Measurements from ENCODE around the gene HEPHL1.

The HEPHL1 gene

DNA sequence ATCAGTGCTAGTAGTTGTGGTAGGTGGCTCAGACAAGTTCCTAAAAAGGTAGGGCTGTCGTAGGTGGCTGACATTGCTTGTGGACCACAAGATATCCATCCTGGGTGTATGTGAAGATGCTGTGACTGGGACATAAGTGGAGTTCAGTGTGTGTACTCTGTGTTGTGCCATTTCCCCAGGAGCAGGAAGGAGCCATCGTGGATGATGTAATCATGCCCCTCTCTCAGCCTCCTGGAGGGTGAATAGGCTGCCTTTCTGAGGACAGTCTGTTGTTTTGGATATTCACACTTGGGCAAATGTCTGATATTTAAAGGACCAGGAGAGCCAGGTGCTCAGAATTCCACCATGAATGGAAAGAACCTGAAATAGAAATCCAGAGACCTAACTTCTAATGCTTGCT lies 2.7 kb downstream of the HEPHL1 start:
- DNase-seq, result no peak

DNA sequence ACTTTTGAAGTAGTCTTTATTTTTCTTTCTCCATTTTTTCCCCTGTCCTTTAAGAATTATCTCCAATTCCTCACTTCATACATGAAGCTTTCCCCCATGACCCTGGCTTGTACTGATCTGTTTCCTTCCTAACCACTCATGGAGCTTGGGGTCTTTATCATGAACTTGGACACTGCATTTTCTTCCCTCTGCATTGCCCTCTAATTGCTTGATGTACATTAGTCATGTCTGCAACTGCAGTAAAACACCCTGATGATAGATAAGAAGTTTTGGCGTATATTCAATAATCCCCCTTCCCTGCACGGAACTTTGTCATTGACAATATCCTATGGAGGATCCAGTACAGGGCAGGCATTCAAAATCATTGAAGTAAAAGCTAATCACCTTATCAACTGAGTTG lies 3.4 kb downstream of the HEPHL1 start:
- DNase-seq, result no peak

DNA sequence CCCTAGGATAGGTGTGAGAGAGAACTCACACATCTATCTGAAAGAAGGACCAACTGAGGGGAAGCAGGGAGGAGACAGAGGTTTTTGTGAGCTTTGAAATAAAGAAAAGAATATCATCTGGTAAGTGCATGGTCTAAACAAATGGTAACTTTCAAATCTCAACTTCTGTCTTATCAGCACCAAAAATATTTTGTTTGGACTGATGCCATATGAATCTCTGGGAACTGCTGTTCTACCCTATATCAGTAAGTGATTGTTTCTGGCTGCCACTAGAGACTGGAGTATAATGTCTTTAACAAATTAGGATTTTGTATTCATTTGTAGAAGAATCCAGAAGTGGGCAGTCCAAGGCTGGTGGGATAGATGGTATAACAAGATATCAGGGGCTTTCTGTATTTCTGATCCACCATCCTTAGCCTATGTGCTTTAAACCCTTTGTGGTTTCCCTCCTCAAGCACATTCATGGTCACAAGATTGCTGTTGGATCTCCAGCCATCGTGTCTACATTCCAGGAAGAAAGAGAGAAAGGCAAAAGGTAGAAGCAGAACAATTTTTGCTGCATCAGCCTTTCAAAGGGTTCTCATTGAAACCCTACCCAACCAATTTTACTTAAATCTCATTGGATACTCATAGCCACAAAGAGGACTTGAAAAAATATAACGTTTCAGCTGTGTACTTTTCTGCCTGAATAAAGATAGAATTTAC lies 4.7 kb downstream of the HEPHL1 start:
- DNase-seq, result no peak

DNA sequence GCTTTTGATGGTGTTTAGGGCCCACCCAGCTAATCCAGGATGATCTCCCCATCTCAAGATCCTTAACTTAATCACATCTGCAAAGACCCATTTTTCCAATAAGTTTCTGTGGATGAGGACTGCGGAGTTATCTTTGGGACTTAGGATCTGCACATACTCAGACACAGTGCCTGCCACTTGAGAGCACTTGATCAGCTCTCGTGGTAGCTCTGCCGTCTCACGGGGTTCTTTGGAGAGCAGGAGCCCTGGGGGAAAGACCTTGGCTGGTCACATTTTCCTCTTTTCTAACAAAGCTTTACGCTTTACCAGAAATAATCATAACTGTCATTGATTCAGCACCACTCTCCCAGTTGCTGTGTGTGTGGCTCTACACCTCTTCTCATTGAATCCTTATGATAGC lies 6.1 kb downstream of the HEPHL1 start:
- DNase-seq, result no peak

- no peak for DNase-seq
These were observed 7.3 kb downstream of the HEPHL1 start for GRCh38 chr11:94028436-94028835.

DNA sequence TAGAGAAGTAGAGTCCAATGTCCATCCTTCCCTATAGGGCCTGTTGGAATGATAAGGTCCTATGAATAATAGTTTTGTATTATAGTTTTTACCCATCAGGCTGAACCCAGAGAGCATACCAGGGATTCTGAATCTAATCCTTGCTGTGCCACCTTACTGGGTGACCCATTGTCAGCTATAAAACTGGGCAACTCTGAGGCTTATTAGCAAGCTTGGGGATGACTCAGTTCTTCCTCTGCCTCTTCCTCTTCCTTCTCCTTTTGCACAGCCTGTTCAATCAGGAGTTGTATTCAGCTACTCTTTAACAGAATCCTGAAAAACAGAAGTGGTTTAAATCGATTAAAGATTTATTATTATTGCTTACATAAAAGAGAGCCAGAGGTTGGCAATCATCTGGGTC lies 8.9 kb downstream of the HEPHL1 start:
- DNase-seq, result no peak

- DNase-seq, result no peak
These were observed 10.5 kb downstream of the HEPHL1 start for GRCh38 chr11:94031625-94032024.

DNA sequence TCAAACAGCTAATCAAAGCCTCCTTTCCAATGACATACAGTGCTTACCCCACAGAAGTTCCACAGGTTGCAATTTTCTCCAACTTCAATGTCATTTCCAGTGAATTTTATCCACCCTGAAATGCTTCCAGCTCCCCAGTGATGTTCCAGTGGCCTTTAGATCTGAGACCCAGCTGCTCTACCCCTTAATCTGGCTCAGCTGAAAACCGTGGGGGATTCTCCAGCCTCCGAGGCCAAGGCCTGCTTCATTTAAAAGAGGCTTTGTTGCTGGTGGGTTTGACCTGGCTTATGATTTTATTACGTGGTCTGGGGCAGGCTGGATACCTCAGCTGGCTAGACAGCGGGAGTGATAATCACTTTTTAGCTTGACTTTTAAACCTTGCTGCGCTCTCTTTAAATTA lies 10.9 kb downstream of the HEPHL1 start:
- DNase-seq, result no peak

DNA sequence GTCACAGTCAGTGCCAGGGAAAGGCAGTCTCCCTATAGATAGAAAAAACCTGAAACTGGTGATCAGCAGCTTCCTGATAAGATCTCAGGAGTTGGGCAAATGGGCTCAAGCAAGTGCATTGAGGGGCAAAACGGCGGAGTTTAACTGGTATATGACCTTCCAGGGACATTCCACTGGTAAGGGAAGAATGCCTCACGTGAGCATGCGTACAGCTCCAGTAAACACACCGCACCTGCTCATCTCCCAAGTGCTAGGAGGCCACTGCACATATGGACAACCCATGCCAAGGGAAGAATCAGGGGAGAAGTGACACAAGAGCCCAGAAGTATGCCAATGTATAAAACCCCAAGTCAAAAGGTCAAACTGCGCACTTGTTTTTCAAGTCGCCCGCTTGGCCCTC lies 11.6 kb downstream of the HEPHL1 start:
- no peak for DNase-seq

DNA sequence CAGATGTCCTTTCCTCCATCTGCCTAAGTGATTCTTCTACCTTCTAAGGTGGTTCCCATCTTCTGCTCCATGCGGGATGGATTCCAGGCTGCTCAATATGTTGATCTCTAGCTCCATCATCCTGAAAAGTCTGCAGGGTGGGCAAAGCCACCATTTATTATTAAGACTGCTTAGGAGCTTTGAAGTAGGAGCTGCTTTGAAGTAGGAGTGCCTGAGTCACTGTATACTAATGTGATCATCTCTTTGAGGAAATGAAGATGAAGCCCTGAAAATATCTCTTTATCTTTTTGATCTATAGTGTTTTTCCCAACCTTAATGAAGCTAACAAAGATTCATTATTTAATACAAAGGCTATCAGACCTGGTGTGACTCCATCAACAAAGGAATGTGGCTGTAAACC lies 13.1 kb downstream of the HEPHL1 start:
- no peak for DNase-seq

- DNase-seq, result no peak
These were observed 14.9 kb downstream of the HEPHL1 start for GRCh38 chr11:94036096-94036495.

DNA sequence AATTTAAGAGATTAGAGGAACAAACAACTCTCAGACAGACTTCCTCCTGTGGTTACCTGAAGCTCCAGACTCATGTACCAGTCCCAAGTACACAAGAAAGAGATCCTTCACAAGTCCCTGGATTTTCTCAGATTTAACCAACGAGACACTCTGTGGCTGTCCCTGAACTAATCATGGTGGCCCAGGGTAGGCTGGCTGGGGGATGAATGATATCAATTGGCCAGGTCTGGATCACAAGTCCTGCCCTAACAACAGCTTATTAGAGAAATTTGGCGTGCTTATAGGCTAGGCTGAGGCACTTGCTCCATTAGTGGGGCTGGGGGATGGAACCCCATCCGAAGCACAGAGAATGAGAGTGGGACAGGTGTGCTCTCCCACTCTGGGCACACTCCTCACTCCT lies 22.1 kb downstream of the HEPHL1 start:
- no peak for DNase-seq

- no peak for DNase-seq
These were observed 25.6 kb downstream of the HEPHL1 start for GRCh38 chr11:94046796-94047195.

GRCh38 chr11:94048032-94048709 lies 27.0 kb downstream of the HEPHL1 start:
- DNase-seq, result no peak

DNA sequence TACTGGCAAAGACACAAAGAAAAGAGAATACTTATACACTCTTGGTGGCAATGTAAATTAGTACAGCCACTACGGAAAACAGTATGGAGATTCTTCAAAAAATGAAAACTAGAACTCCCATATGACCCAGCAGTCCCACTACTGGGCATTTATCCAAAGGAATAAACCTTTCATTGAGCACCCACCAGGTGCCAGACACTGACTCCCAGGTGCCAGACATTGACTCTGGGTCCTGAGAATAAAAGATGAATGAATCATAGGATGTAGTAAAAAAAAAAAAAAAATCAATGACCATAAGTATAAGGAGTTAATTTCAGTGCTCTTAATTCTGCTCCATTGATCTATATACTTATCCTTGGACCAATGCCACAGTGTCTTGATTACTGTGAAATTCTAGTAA lies 28.2 kb downstream of the HEPHL1 start:
- no peak for DNase-seq

- DNase-seq, result no peak
These were observed 37.5 kb downstream of the HEPHL1 start for GRCh38 chr11:94058630-94059029.

GRCh38 chr11:94059065-94059464 lies 37.9 kb downstream of the HEPHL1 start:
- no peak for DNase-seq

DNA sequence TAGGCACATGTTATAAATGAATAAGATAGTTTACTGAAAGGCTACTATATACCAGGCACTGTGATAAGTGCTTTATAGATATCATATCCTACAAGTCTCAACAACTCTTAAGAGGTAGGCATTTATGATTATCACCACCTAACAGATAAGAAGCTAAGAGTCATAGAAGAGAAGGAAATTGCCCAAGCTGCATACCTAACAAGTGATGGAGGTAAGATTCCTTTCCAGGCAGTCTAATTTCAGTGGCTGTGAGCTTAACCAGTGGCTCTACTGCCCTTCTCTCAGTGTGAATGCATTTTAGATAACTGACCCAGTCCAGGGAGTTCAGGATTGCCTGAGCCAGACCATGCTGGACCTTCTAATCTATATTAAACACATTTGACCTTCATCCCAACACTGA lies 39.2 kb downstream of the HEPHL1 start:
- no peak for DNase-seq

DNA sequence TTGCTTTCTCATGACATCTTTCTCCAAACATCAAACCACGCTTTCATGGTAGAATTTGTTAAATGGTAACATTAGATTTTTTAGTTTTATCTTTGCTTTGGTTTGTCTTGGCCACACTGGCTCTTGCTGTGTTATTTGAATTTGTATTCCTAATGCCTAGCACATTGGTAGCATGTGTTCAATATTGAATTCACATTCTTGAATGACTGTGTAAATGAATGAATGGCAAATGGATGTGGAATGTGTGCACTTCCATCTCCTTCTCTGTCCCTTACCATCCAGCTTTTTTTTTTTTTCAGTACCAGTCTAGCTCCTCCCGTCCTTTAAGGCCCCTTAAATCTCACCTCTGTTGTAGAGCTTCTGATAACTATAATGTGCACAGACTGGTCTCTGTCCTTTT lies 41.2 kb downstream of the HEPHL1 start:
- no peak for DNase-seq

GRCh38 chr11:94066901-94067429 lies 45.8 kb downstream of the HEPHL1 start:
- DNase-seq, result no peak

- no peak for DNase-seq
These were observed 47.6 kb downstream of the HEPHL1 start for GRCh38 chr11:94068764-94069163.

- DNase-seq, result no peak
These were observed 56.6 kb downstream of the HEPHL1 start for GRCh38 chr11:94077552-94078293.

- DNase-seq, result no peak
These were observed 63.0 kb downstream of the HEPHL1 start for GRCh38 chr11:94084164-94084563.

DNA sequence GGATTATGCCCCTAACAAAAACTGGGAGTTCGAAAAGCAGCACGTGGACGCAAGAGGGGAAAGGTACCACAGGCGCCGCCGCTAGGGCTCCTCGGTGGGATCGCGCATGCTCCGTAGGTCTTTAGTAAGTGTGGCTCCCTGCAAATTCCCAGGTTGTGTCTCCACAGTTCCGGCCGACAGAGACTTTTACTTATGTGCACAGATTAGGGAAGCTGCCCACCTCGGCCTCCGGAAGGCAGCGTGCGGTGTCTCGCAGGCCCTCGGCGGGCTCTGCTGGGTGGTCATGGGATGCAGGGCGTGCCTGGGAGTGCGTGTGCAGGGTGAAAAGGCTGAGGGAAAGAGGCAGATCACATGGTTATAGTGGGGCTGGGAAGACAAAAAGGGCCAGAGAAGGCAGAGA lies 67.8 kb downstream of the HEPHL1 start:
- no peak for DNase-seq

Data from NCI-H1048 (cell line).